ENCODE data around the gene CLIC5. TPM values are rescaled to one million over a fixed set of nuclear protein-coding genes. Genes with fewer than 3 reads are reported as not detected.
A peak's percentile ranks its signal among the peaks of the same experiment; 100 is the strongest.

The CLIC5 gene
- total RNA-seq, 8 experiments from 2014 or later = 0.05 to 1.7 (median 0.38) TPM; not detected in 1

- in situ Hi-C loops (cut with MboI; ENCODE audit: low pct_unique_long_range_greater_than_20kb in 2 of 9, low sequenced_read_pairs in 9 of 9, unreplicated experiment in 9 of 9) = no loop called here
- Histone ChIP-seq H3K27ac (no peak overlapping the region), H3K4me1 (replicated peaks in 1 of 2) (no peaks in the 10 kb centered on the region), H3K4me3 (no peak overlapping the region)
- no peak for ATAC-seq (replicated peaks in 6 of 8)
Observed at GRCh38 chr6:46050845-46051405, 35.3 kb upstream of the CLIC5 start.

GRCh38 chr6:46048646-46049297 is 33.1 kb upstream of the CLIC5 start:
- no peak for ATAC-seq (replicated peaks in 6 of 8)
- no peaks in the 10 kb centered on the region for H3K4me1 ChIP-seq (replicated peaks in 1 of 2)
- 17 to 100% (median 64%) methylated on average over 1 to 3 of the region's 3 CpGs; no CpG with 5 or more reads in 3 of the 10 experiments for WGBS, 10 experiments
- in situ Hi-C loops (cut with MboI; ENCODE audit: low pct_unique_long_range_greater_than_20kb in 2 of 9, low sequenced_read_pairs in 9 of 9, unreplicated experiment in 9 of 9) = no loop called here
- H3K27ac ChIP-seq = no peak overlapping the region
- H3K4me3 ChIP-seq = no peak overlapping the region

- WGBS, 10 experiments = 60 to 95% (median 82%) methylated on average over 3 to 4 of the region's 5 CpGs; no CpG with 5 or more reads in 3 of the 10 experiments
- no peak overlapping the region for H3K27ac ChIP-seq
- no peaks in the 10 kb centered on the region for H3K4me1 ChIP-seq (replicated peaks in 1 of 2)
- in situ Hi-C loops (cut with MboI; ENCODE audit: low pct_unique_long_range_greater_than_20kb in 2 of 9, low sequenced_read_pairs in 9 of 9, unreplicated experiment in 9 of 9) = no loop called here
- ATAC-seq (replicated peaks in 6 of 8) = no peak
- H3K4me3 ChIP-seq = no peak overlapping the region
Observed at GRCh38 chr6:46046558-46047174, 31.0 kb upstream of the CLIC5 start.

- no peaks in the 10 kb centered on the region for H3K4me1 ChIP-seq (replicated peaks in 1 of 2)
- in situ Hi-C loops (cut with MboI; ENCODE audit: low pct_unique_long_range_greater_than_20kb in 2 of 9, low sequenced_read_pairs in 9 of 9, unreplicated experiment in 9 of 9) = no loop called here
- 0 to 88% (median 68%) methylated on average over 1 to 5 of the region's 5 CpGs for WGBS, 10 experiments
- no peak overlapping the region for H3K27ac ChIP-seq
- H3K4me3 ChIP-seq = no peak overlapping the region
- ATAC-seq (replicated peaks in 6 of 8) = peak in 6 of 8 experiments; percentile 51 to 95 (median 82)
Observed at GRCh38 chr6:46044881-46045617, 29.4 kb upstream of the CLIC5 start.

GRCh38 chr6:46042355-46042999 is 26.8 kb upstream of the CLIC5 start:
- in situ Hi-C loops (cut with MboI; ENCODE audit: low pct_unique_long_range_greater_than_20kb in 2 of 9, low sequenced_read_pairs in 9 of 9, unreplicated experiment in 9 of 9) = no loop called here
- WGBS, 10 experiments = 0 to 70% (median 48%) methylated on average over 1 to 5 of the region's 5 CpGs; no CpG with 5 or more reads in 2 of the 10 experiments
- ATAC-seq (replicated peaks in 6 of 8) = peak in 4 of 8 experiments; percentile 61 to 87 (median 81)

GRCh38 chr6:46040288-46040687 is 24.6 kb upstream of the CLIC5 start:
- no peaks in the 10 kb centered on the region for H3K4me1 ChIP-seq (replicated peaks in 1 of 2)
- no peak overlapping the region for H3K4me3 ChIP-seq
- WGBS, 10 experiments = 33 to 100% (median 90%) methylated on average over 1 to 7 of the region's 7 CpGs; no CpG with 5 or more reads in 1 of the 10 experiments
- ATAC-seq (replicated peaks in 6 of 8) = no peak
- no peak overlapping the region for H3K27ac ChIP-seq
- in situ Hi-C loops (cut with MboI; ENCODE audit: low pct_unique_long_range_greater_than_20kb in 2 of 9, low sequenced_read_pairs in 9 of 9, unreplicated experiment in 9 of 9) = no loop called here

More at GRCh38 chr6:46042355-46042999, 26.8 kb upstream of the CLIC5 start:
- H3K27ac ChIP-seq = no peak overlapping the region
- H3K4me1 ChIP-seq (replicated peaks in 1 of 2) = no peaks in the 10 kb centered on the region
- H3K4me3 ChIP-seq = no peak overlapping the region

GRCh38 chr6:46039646-46040045 is 24.0 kb upstream of the CLIC5 start:
- Histone ChIP-seq H3K4me3 (no peak overlapping the region), H3K4me1 (replicated peaks in 1 of 2) (no peaks in the 10 kb centered on the region), H3K27ac (no peak overlapping the region)
- in situ Hi-C loops (cut with MboI; ENCODE audit: low pct_unique_long_range_greater_than_20kb in 2 of 9, low sequenced_read_pairs in 9 of 9, unreplicated experiment in 9 of 9) = no loop called here
- ATAC-seq (replicated peaks in 6 of 8) = peak in 1 of 8 experiments; percentile 36

- H3K4me3 ChIP-seq = no peak overlapping the region
- H3K27ac ChIP-seq = no peak overlapping the region
- H3K4me1 ChIP-seq (replicated peaks in 1 of 2) = no peaks in the 10 kb centered on the region
- in situ Hi-C loops (cut with MboI; ENCODE audit: low pct_unique_long_range_greater_than_20kb in 2 of 9, low sequenced_read_pairs in 9 of 9, unreplicated experiment in 9 of 9) = no loop called here
- no peak for ATAC-seq (replicated peaks in 6 of 8)
- WGBS, 10 experiments = 0 to 100% (median 92%) methylated on average over 1 of the region's 1 CpG; no CpG with 5 or more reads in 1 of the 10 experiments
Observed at GRCh38 chr6:46036911-46037310, 21.3 kb upstream of the CLIC5 start.

GRCh38 chr6:46035242-46035641 is 19.6 kb upstream of the CLIC5 start:
- ATAC-seq (replicated peaks in 6 of 8) = no peak
- in situ Hi-C loops (cut with MboI; ENCODE audit: low pct_unique_long_range_greater_than_20kb in 2 of 9, low sequenced_read_pairs in 9 of 9, unreplicated experiment in 9 of 9) = no loop called here
- WGBS, 10 experiments = 60 to 100% (median 87%) methylated on average over 1 of the region's 1 CpG; no CpG with 5 or more reads in 2 of the 10 experiments

GRCh38 chr6:46032110-46032998 is 16.7 kb upstream of the CLIC5 start:
- 27 to 63% (median 46%) methylated on average over 2 to 6 of the region's 6 CpGs; no CpG with 5 or more reads in 3 of the 10 experiments for WGBS, 10 experiments
- no peak for ATAC-seq (replicated peaks in 6 of 8)
- no peaks in the 10 kb centered on the region for H3K4me1 ChIP-seq (replicated peaks in 1 of 2)
- H3K27ac ChIP-seq = no peak overlapping the region
- no peak overlapping the region for H3K4me3 ChIP-seq
- in situ Hi-C loops (cut with MboI; ENCODE audit: low pct_unique_long_range_greater_than_20kb in 2 of 9, low sequenced_read_pairs in 9 of 9, unreplicated experiment in 9 of 9) = no loop called here

More at GRCh38 chr6:46035242-46035641, 19.6 kb upstream of the CLIC5 start:
- H3K4me1 ChIP-seq (replicated peaks in 1 of 2) = no peaks in the 10 kb centered on the region
- no peak overlapping the region for H3K4me3 ChIP-seq
- H3K27ac ChIP-seq = no peak overlapping the region

GRCh38 chr6:46029602-46030001 is 13.9 kb upstream of the CLIC5 start:
- Histone ChIP-seq H3K4me3 (no peak overlapping the region), H3K4me1 (replicated peaks in 1 of 2) (no peaks in the 10 kb centered on the region), H3K27ac (no peak overlapping the region)
- 13 to 100% (median 80%) methylated on average over 1 of the region's 1 CpG; no CpG with 5 or more reads in 5 of the 10 experiments for WGBS, 10 experiments
- ATAC-seq (replicated peaks in 6 of 8) = no peak
- in situ Hi-C loops (cut with MboI; ENCODE audit: low pct_unique_long_range_greater_than_20kb in 2 of 9, low sequenced_read_pairs in 9 of 9, unreplicated experiment in 9 of 9) = no loop called here

- ATAC-seq (replicated peaks in 6 of 8) = no peak
- 0 to 88% (median 62%) methylated on average over 1 to 2 of the region's 2 CpGs; no CpG with 5 or more reads in 2 of the 10 experiments for WGBS, 10 experiments
- no peak overlapping the region for H3K4me3 ChIP-seq
- no peaks in the 10 kb centered on the region for H3K4me1 ChIP-seq (replicated peaks in 1 of 2)
- in situ Hi-C loops (cut with MboI; ENCODE audit: low pct_unique_long_range_greater_than_20kb in 2 of 9, low sequenced_read_pairs in 9 of 9, unreplicated experiment in 9 of 9) = no loop called here
- no peak overlapping the region for H3K27ac ChIP-seq
Observed at GRCh38 chr6:46026307-46026706, 10.6 kb upstream of the CLIC5 start.

Data from motor neuron (in vitro differentiated cells).